Lung (tissue), 12 donors: Measurements from ENCODE around the gene SNX19. TPM values are rescaled to one million over a fixed set of nuclear protein-coding genes. Genes with fewer than 3 reads are reported as not detected.

Source experiments
- ATAC-seq: fragments of 200-7000 bp; cut with Tn5 transposase; one replicate; pipeline ENCODE4 v1.9.1; 2020; ENCODE audit warnings: moderate number of reproducible peaks; ENCODE audit not compliant: insufficient read depth, low FRiP score
- DNase-seq, 3 donors: peaks; one replicate each; pipeline ENCODE4 v3.0.0-alpha.2; 2013 to 2017
- H3K27ac ChIP-seq, 2 donors: one replicate each; pipeline ENCODE4 v1.5.1; 2013; ENCODE audit warnings: mild to moderate bottlenecking in 2 of 2, moderate library complexity in 2 of 2, control low read depth in 1 of 2, inconsistent platforms in 1 of 2, low read depth in 1 of 2, low read length in 1 of 2
- H3K27me3 ChIP-seq, 3 donors: one replicate each; pipeline ENCODE4 v1.5.1; 2013; ENCODE audit warnings: low read length in 2 of 3; ENCODE audit not compliant: control insufficient read depth in 3 of 3, insufficient read depth in 3 of 3
- H3K36me3 ChIP-seq, 4 donors: one replicate each; pipeline ENCODE4 v1.5.1; 2013; ENCODE audit warnings: low read length in 4 of 4, mild to moderate bottlenecking in 1 of 4, moderate library complexity in 1 of 4; ENCODE audit not compliant: control insufficient read depth in 4 of 4, insufficient read depth in 4 of 4
- H3K4me1 ChIP-seq, 5 donors: one replicate each; pipeline ENCODE4 v1.5.1; 2013; ENCODE audit warnings: low read length in 5 of 5, mild to moderate bottlenecking in 2 of 5, moderate library complexity in 1 of 5; ENCODE audit not compliant: control insufficient read depth in 5 of 5, insufficient read depth in 5 of 5
- H3K4me3 ChIP-seq: one replicate; pipeline ENCODE4 v1.5.1; 2013; ENCODE audit warnings: mild to moderate bottlenecking, control low read depth, moderate library complexity
- H3K9ac ChIP-seq, 2 donors: one replicate each; pipeline ENCODE4 v1.5.1; 2013; ENCODE audit warnings: low read length in 2 of 2, control low read depth in 1 of 2; ENCODE audit not compliant: insufficient read depth in 1 of 2
- H3K9me3 ChIP-seq, 4 donors: one replicate each; pipeline ENCODE4 v1.5.1; 2013; ENCODE audit warnings: low read length in 3 of 4, mild to moderate bottlenecking in 1 of 4, moderate library complexity in 1 of 4; ENCODE audit not compliant: control insufficient read depth in 4 of 4, insufficient read depth in 3 of 4
- CTCF ChIP-seq: IDR thresholded peaks from 2 replicates; pipeline ENCODE4 v1.5.1; 2012; ENCODE audit warnings: mild to moderate bottlenecking; ENCODE audit errors: control extremely low read depth, extremely low read depth
- WGBS, 2 donors: extraction: QIAGEN DNeasy Blood & Tissue Kit; methylation state at CpG; one replicate each; pipeline ENCODE4 v1.1.7; 2013; 5-methylcytosine and 5-hydroxymethylcytosine counted together
- polyA plus RNA-seq, 2 donors: library from polyadenylated mRNA; stranded (reverse); fragments of 200-250 nt; gene quantifications; one replicate each; pipeline ENCODE4 v1.2.1, GENCODE V29; 2013
- total RNA-seq, 2 donors: library from RNA; depleted of rRNA in 1 of 2; stranded (reverse); fragments of >200 nt in 1 of 2; gene quantifications; one replicate each; pipeline ENCODE4 v1.2.1, GENCODE V29; 2014 to 2021
- donor health status: control.
- donor health status: control.
- donor health status: Bipolar disorder and iron deficiency.
- donor health status: healthy.
- donor health status: DM: yes; HTN: yes; CAD: no.

The SNX19 gene
- total and polyA plus RNA-seq, 4 donors, result 13.9 to 64.3 (median 42.6) TPM

- ATAC-seq (no peak), DNase-seq (no peak)
- no peak overlapping the region for H3K27ac ChIP-seq
- 50 to 76% methylated on average over 5 of the region's 5 CpGs for WGBS, 2 donors
- H3K36me3 ChIP-seq, result peaks cover 25 to 56% (median 40%) of the 10 kb centered on the region in 4 donors
- no peaks in the 10 kb centered on the region for H3K27me3 ChIP-seq
- no peaks in the 10 kb centered on the region for H3K9me3 ChIP-seq
- H3K4me3 ChIP-seq, result no peak overlapping the region
- H3K9ac ChIP-seq, result no peak overlapping the region
- peaks cover 0 to 22% (median 0%) of the 10 kb centered on the region in 5 donors for H3K4me1 ChIP-seq
- TF ChIP-seq CTCF, result no peak
These were observed 34.1 kb downstream of the SNX19 start for GRCh38 chr11:130882138-130882551.

- TF ChIP-seq CTCF, result no peak
- DNase-seq (no peak), ATAC-seq (no peak)
- no peaks in the 10 kb centered on the region for H3K9me3 ChIP-seq
- H3K27ac ChIP-seq, result no peak overlapping the region
- H3K4me3 ChIP-seq, result no peak overlapping the region
- no peaks in the 10 kb centered on the region for H3K27me3 ChIP-seq
- 88 to 92% methylated on average over 7 of the region's 7 CpGs for WGBS, 2 donors
- no peak overlapping the region for H3K9ac ChIP-seq
- H3K4me1 ChIP-seq, result peaks cover 0 to 20% (median 0%) of the 10 kb centered on the region in 5 donors
- H3K36me3 ChIP-seq, result peaks cover 25 to 60% (median 43%) of the 10 kb centered on the region in 4 donors
These were observed 34.7 kb downstream of the SNX19 start for GRCh38 chr11:130881475-130882137.

DNA sequence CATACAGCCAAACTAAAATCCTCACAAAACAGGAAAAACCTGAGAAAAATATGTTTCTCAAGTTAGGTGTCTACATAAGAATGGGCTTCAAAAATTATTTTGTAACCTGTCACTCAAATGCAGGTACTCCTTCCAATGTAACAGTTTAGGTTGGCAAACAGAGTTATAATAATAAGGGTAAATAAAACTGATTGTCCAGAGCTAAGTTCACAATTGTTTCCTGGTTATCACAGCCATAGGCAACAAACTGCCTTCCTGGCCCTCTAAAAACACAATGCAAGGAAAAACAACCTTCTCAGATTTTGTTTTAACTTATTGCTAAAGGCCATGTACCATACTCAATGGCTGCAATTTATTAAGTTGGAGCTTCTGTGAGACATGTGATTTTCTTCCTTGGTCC lies 36.4 kb downstream of the SNX19 start:
- Histone ChIP-seq H3K36me3 (peaks cover 19 to 58% (median 46%) of the 10 kb centered on the region in 4 donors), H3K9me3 (no peaks in the 10 kb centered on the region), H3K4me1 (peaks cover 0 to 10% (median 0%) of the 10 kb centered on the region in 5 donors), H3K4me3 (no peak overlapping the region), H3K27me3 (no peaks in the 10 kb centered on the region), H3K9ac (no peak overlapping the region), H3K27ac (no peak overlapping the region)
- no peak for TF ChIP-seq CTCF
- DNase-seq, result no peak
- no peak for ATAC-seq
